HG03280 (cell line): ENCODE measurements around the gene HLA-DMB.
A peak's percentile ranks its signal among the peaks of the same experiment; 100 is the strongest.

ENCODE experiments used
- ATAC-seq: cut with Tn5 transposase; IDR thresholded peaks from one replicate; pipeline ENCODE4 v1.9.1; 2021; ENCODE audit warnings: mild to moderate bottlenecking, moderate library complexity; ENCODE audit not compliant: unreplicated experiment

The HLA-DMB gene

GRCh38 chr6:32931211-32931610 lies 9.6 kb downstream of the HLA-DMB start:
- ATAC-seq, result no peak

- ATAC-seq, result no peak
Measured at GRCh38 chr6:32922083-32922482, 18.7 kb downstream of the HLA-DMB start.

GRCh38 chr6:32920715-32921114 lies 20.1 kb downstream of the HLA-DMB start:
- no peak for ATAC-seq

GRCh38 chr6:32912951-32913350 lies 27.9 kb downstream of the HLA-DMB start:
- no peak for ATAC-seq

- no peak for ATAC-seq
Measured at GRCh38 chr6:32908897-32909296, 31.9 kb downstream of the HLA-DMB start.

- no peak for ATAC-seq
Measured at GRCh38 chr6:32906539-32906938, 34.3 kb downstream of the HLA-DMB start.

GRCh38 chr6:32905078-32905477 lies 35.8 kb downstream of the HLA-DMB start:
- ATAC-seq, result no peak

GRCh38 chr6:32903952-32904351 lies 36.9 kb downstream of the HLA-DMB start:
- no peak for ATAC-seq

- ATAC-seq, result no peak
Measured at GRCh38 chr6:32895006-32895345, 45.9 kb downstream of the HLA-DMB start.

GRCh38 chr6:32894085-32895005 lies 46.5 kb downstream of the HLA-DMB start:
- ATAC-seq, result peak; percentile 99

- ATAC-seq, result no peak
Measured at GRCh38 chr6:32890831-32891230, 50.0 kb downstream of the HLA-DMB start.

GRCh38 chr6:32889533-32889932 lies 51.3 kb downstream of the HLA-DMB start:
- no peak for ATAC-seq

- ATAC-seq, result no peak
Measured at GRCh38 chr6:32888576-32888975, 52.3 kb downstream of the HLA-DMB start.

- no peak for ATAC-seq
Measured at GRCh38 chr6:32887616-32888015, 53.2 kb downstream of the HLA-DMB start.

- no peak for ATAC-seq
Measured at GRCh38 chr6:32886681-32887383, 54.0 kb downstream of the HLA-DMB start.

- no peak for ATAC-seq
Measured at GRCh38 chr6:32885698-32886286, 55.0 kb downstream of the HLA-DMB start.
